HepG2 (cell line): ENCODE results near the gene VSIG10L2. TPM values are rescaled to one million over a fixed set of nuclear protein-coding genes. Genes with fewer than 3 reads are reported as not detected.

Source experiments
- ATAC-seq: fragments of 200-7000 bp; cut with Tn5 transposase; 3 replicates; pipeline ENCODE4 v1.9.1; 2020; ENCODE audit warnings: mild to moderate bottlenecking, moderate library complexity
- BruUV-seq: library from RNA; stranded (reverse); fragments of 400-500 nt; replicated peaks from 2 replicates; lab custom pipeline; 2021; lab: Mats Ljungman, UMichigan
- CTCF ChIA-PET: fragments of 300-600 bp; formaldehyde crosslinking; extraction: SDS; loops from one replicate; lab custom pipeline; 2021; ENCODE audit warnings: low total read pairs, inconsistent platforms, low intra/inter-chr PET ratio; lab: Yijun Ruan, JAX
- POLR2A ChIA-PET: fragments of 350-600 bp; sonication (Branson Sonifier 250); formaldehyde crosslinking; loops from one replicate; lab custom pipeline; 2020; ENCODE audit warnings: antibody characterized with exemption, inconsistent platforms; lab: Yijun Ruan, JAX
- DNase-seq: peaks from one replicate; pipeline ENCODE4 v3.0.0-alpha.2; 2015; ENCODE audit warnings: low spot score
- FAIRE-seq: peaks from 3 replicates; lab custom pipeline; 2011; peaks lifted over from hg19 to GRCh38; lab: Jason Lieb, UNC
- H2AFZ ChIP-seq: one replicate; pipeline ENCODE4 v1.6.1; 2011; ENCODE audit warnings: low read length, inconsistent platforms
- H3K27ac ChIP-seq: fragments of 300-600 bp; 3 replicates; pipeline ENCODE4 v1.8.0; 2011; ENCODE audit warnings: mixed run types, mild to moderate bottlenecking, mixed read lengths, low read length, inconsistent platforms; ENCODE audit not compliant: insufficient read depth; ENCODE audit errors: extremely low read length
- H3K27me3 ChIP-seq, 2 experiments: fragments of 200-600 bp in 1 of 2; 2 replicates in 1 of 2; 3 replicates in 1 of 2; pipeline versions ENCODE4 v1.6.0 to v1.8.0; 2011; ENCODE audit warnings: low read length in 2 of 2, mild to moderate bottlenecking in 2 of 2, moderate library complexity in 2 of 2, inconsistent platforms in 1 of 2; ENCODE audit not compliant: insufficient read depth in 2 of 2, control insufficient read depth in 1 of 2
- H3K36me3 ChIP-seq, 2 experiments: fragments of 200-600 bp in 1 of 2; replicated peaks in 1 of 2; 2 replicates in 1 of 2; 3 replicates in 1 of 2; pipeline versions ENCODE4 v1.5.1 to v1.8.0; 2011; ENCODE audit warnings: low read length in 2 of 2, inconsistent platforms in 1 of 2; ENCODE audit not compliant: insufficient read depth in 2 of 2, control insufficient read depth in 1 of 2
- H3K4me1 ChIP-seq: 2 replicates; pipeline ENCODE4 v1.5.1; 2012; ENCODE audit warnings: low read length, inconsistent platforms; ENCODE audit not compliant: insufficient read depth
- H3K4me2 ChIP-seq: 2 replicates; pipeline ENCODE4 v1.6.0; 2011; ENCODE audit warnings: low read depth, low read length, inconsistent platforms
- H3K4me3 ChIP-seq, 3 experiments: fragments of 200-600 bp in 1 of 3; sonication (generic), shearing (Covaris generic) in 1 of 3; replicated peaks in 1 of 3; 2 replicates each; pipeline ENCODE4 v1.5.1; 2011 to 2016; ENCODE audit warnings: low read length in 3 of 3, inconsistent platforms in 2 of 3, low read depth in 2 of 3, mild to moderate bottlenecking in 2 of 3, control low read depth in 1 of 3, mixed read lengths in 1 of 3; ENCODE audit not compliant: insufficient read depth in 1 of 3
- H3K79me2 ChIP-seq: one replicate; pipeline ENCODE4 v1.6.1; 2011; ENCODE audit warnings: low read length, inconsistent platforms; ENCODE audit not compliant: insufficient read depth
- H3K9ac ChIP-seq: 2 replicates; pipeline ENCODE4 v1.6.0; 2011; ENCODE audit warnings: mild to moderate bottlenecking, low read depth, low read length, inconsistent platforms; ENCODE audit not compliant: insufficient read depth
- H3K9me3 ChIP-seq: 2 replicates; pipeline ENCODE4 v1.5.1; 2012; ENCODE audit warnings: mild to moderate bottlenecking, low read length
- H4K20me1 ChIP-seq: 2 replicates; pipeline ENCODE4 v1.6.0; 2011; ENCODE audit warnings: inconsistent platforms, mild to moderate bottlenecking, low read length, moderate library complexity; ENCODE audit not compliant: insufficient read depth
- ARID3A ChIP-seq: IDR thresholded peaks from 2 replicates; pipeline ENCODE4 v1.6.1; 2012; ENCODE audit warnings: low read depth, low read length, improper control_type of control experiment
- CHD2 ChIP-seq: IDR thresholded peaks from 2 replicates; pipeline ENCODE4 v1.6.1; 2011; ENCODE audit warnings: low read depth, low read length, improper control_type of control experiment
- MXI1 ChIP-seq: IDR thresholded peaks from 3 replicates; pipeline ENCODE4 v1.6.1; 2012; ENCODE audit warnings: low read depth, low read length, inconsistent platforms, borderline replicate concordance
- RFXAP ChIP-seq: sonication (generic); formaldehyde crosslinking; IDR thresholded peaks from 2 replicates; pipeline ENCODE4 v1.4.0; 2020; ENCODE audit warnings: missing genetic modification reagents, borderline replicate concordance
- TP53 ChIP-seq: sonication (generic); formaldehyde crosslinking; conservative IDR thresholded peaks from 2 replicates; pipeline ENCODE4 v1.4.0; 2020; ENCODE audit warnings: missing genetic modification reagents
- ZFAT ChIP-seq: sonication (generic); formaldehyde crosslinking; conservative IDR thresholded peaks from 2 replicates; pipeline ENCODE4 v1.8.1; 2023; ENCODE audit warnings: missing genetic modification reagents, inconsistent platforms
- ZFP36 ChIP-seq: fragments of 150-350 bp; IDR thresholded peaks from 2 replicates; pipeline ENCODE4 v1.6.1; 2018; ENCODE audit warnings: borderline replicate concordance, low read length, low read depth; ENCODE audit not compliant: partially characterized antibody
- ZNF639 ChIP-seq: conservative IDR thresholded peaks from 2 replicates; pipeline ENCODE4 v1.6.1; 2018; ENCODE audit warnings: missing genetic modification reagents
- ZNF780A ChIP-seq: sonication (generic); formaldehyde crosslinking; IDR thresholded peaks from 2 replicates; pipeline ENCODE4 v1.8.0; 2022; ENCODE audit warnings: mild to moderate bottlenecking, missing genetic modification reagents, moderate library complexity
- ZSCAN12 ChIP-seq: sonication (generic); formaldehyde crosslinking; IDR thresholded peaks from 2 replicates; pipeline ENCODE4 v1.9.0; 2021; ENCODE audit warnings: mild to moderate bottlenecking, missing genetic modification reagents
- WGBS: methylation state at CpG from one replicate; pipeline ENCODE4 v1.1.6; 2017; ENCODE audit warnings: low lambda C conversion rate; 5-methylcytosine and 5-hydroxymethylcytosine counted together
- in situ Hi-C: cut with HindIII; loops from 2 replicates; pipeline ENCODE4 v1.10.0; 2017; ENCODE audit warnings: low pct_unique_long_range_greater_than_20kb; ENCODE audit not compliant: extremely low pct_ligation_motif_present
- intact Hi-C: fragments of 100-400 bp; cut with micrococcal nuclease; formaldehyde crosslinking; loops from one replicate; pipeline ENCODE4 v1.10.0; 2022; ENCODE audit not compliant: unreplicated experiment
- polyA plus RNA-seq, 8 experiments: library from polyadenylated mRNA; depleted of rRNA in 3 of 8; stranded (reverse) in 7 of 8; unstranded in 1 of 8; fragments of >200 nt; fragmentation: Illumina TruSeq in 4 of 8; extraction: Trizol in 4 of 8; gene quantifications; 2 replicates each; pipeline versions ENCODE4 v1.2.1 to v1.2.3, GENCODE V29; 2011 to 2016; ENCODE audit warnings: low read depth in 4 of 8, missing spikeins in 1 of 8, mixed read lengths in 1 of 8; ENCODE audit not compliant: insufficient read depth in 1 of 8
- total RNA-seq, 5 experiments: library from RNA; depleted of rRNA; stranded (reverse); fragments of >200 nt; fragmentation: Illumina TruSeq; extraction: Trizol; gene quantifications; 2 replicates each; pipeline ENCODE4 v1.2.3, GENCODE V29; 2016; ENCODE audit warnings: low read depth in 1 of 5

The VSIG10L2 gene
- total and polyA plus RNA-seq, 2 of the 13 experiments (the other 11 are each of a cell fraction or from before 2014, with no cell fraction given) = 0.21 TPM; not detected in 1

GRCh38 chr11:125998267-125998666 lies 52.4 kb downstream of the VSIG10L2 start:
- no peak overlapping the region for H3K27ac ChIP-seq
- BruUV-seq = no TSS peak
- TF ChIP-seq ZFP36 (no peak), ARID3A (no peak), MXI1 (no peak), ZNF780A (no peak), ZSCAN12 (no peak), ZNF639 (no peak), CHD2 (no peak), ZFAT (CRISPR knock-in tag) (no peak), RFXAP (CRISPR knock-in tag) (no peak), TP53 (no peak)
- H3K4me1 ChIP-seq = no peaks in the 10 kb centered on the region
- H3K36me3 ChIP-seq = peaks cover 0 to 23% of the 10 kb centered on the region in 2 experiments; a peak in 3 of 5 replicates
- no peaks in the 10 kb centered on the region for H4K20me1 ChIP-seq
- no peak overlapping the region for H3K4me2 ChIP-seq
- H3K9me3 ChIP-seq = no peaks in the 10 kb centered on the region
- H3K27me3 ChIP-seq = no peaks in the 10 kb centered on the region
- ATAC-seq (no peak), DNase-seq (no peak), FAIRE-seq (no peak)
- POLR2A ChIA-PET = no interaction called here
- no peaks in the 10 kb centered on the region for H3K79me2 ChIP-seq
- intact Hi-C loops (no loop called here), in situ Hi-C loops (no loop called here)
- CTCF ChIA-PET = no interaction called here
- H3K9ac ChIP-seq = no peak overlapping the region
- WGBS = 100% methylated on average over 5 of the region's 5 CpGs
- H3K4me3 ChIP-seq = no peak overlapping the region
- H2AFZ ChIP-seq = no peak overlapping the region
